Measurements from ENCODE around the gene RBM28. TPM values are rescaled to one million over a fixed set of nuclear protein-coding genes. Genes with fewer than 3 reads are reported as not detected.

RBM28 gene
- total RNA-seq, 1 donor from 2014 or later = 53.2 TPM

DNA sequence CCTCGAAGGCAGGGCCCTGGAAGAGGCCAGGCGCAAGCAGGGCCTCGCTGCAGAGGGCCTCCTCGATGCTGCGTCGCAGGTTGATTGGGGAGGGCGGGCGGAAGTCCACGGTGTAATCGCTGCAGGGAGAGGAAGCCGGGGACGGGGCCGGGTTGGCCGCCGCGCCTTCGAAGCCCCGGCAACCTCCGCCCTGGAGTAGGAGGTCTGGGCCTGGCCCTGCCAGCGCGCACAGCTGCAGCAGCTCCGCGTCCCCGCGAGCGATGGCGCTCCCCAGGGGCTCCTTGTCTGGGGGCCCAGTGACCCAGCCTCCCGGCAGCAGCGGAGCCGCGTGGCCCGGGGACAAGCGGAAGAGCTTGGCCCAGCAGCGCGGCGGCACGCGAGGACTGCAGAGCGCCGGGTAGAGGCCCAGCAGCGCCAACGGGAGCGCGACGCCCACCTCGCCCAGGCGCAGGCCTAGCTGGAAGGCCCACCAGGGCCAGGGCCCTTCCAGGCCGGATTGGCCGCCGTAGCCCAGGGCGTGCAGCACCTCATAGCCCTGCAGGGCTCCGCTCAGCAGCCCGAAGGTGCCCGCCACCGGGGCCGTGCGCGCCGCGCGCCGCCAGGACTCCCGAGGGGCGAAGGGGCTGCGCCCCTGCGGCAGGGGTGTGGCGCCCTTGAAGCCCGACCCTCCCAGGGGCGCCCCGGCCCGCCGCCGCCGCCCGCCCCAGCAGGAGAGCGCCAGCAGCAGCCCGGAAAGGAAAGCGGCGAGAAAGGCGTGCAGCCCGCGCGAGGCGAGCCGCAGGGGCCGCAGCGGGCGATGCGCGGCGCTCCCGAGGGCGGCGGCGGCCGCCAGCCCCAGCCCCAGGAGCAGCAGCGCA is 7.8 kb upstream of the RBM28 start:
- Mint-ChIP-seq H3K4me3 (ENCODE audit: unreplicated experiment) (no peak overlapping the region), H3K27me3 (ENCODE audit: unreplicated experiment) (peaks cover 20% of the 10 kb centered on the region), H3K9me3 (ENCODE audit: unreplicated experiment) (peaks cover 9% of the 10 kb centered on the region), H3K4me1 (ENCODE audit: low read depth, unreplicated experiment) (no peaks in the 10 kb centered on the region), H3K27ac (ENCODE audit: unreplicated experiment) (no peak overlapping the region), H3K36me3 (ENCODE audit: unreplicated experiment) (peaks cover 10% of the 10 kb centered on the region)
- TF ChIP-seq, protein P1, sequence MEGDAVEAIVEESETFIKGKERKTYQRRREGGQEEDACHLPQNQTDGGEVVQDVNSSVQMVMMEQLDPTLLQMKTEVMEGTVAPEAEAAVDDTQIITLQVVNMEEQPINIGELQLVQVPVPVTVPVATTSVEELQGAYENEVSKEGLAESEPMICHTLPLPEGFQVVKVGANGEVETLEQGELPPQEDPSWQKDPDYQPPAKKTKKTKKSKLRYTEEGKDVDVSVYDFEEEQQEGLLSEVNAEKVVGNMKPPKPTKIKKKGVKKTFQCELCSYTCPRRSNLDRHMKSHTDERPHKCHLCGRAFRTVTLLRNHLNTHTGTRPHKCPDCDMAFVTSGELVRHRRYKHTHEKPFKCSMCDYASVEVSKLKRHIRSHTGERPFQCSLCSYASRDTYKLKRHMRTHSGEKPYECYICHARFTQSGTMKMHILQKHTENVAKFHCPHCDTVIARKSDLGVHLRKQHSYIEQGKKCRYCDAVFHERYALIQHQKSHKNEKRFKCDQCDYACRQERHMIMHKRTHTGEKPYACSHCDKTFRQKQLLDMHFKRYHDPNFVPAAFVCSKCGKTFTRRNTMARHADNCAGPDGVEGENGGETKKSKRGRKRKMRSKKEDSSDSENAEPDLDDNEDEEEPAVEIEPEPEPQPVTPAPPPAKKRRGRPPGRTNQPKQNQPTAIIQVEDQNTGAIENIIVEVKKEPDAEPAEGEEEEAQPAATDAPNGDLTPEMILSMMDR (IDR thresholded peaks at IDR 0.05; ENCODE audit: partially characterized antibody, unreplicated experiment) = no peak
- peak; percentile 47 for DNase-seq

DNA sequence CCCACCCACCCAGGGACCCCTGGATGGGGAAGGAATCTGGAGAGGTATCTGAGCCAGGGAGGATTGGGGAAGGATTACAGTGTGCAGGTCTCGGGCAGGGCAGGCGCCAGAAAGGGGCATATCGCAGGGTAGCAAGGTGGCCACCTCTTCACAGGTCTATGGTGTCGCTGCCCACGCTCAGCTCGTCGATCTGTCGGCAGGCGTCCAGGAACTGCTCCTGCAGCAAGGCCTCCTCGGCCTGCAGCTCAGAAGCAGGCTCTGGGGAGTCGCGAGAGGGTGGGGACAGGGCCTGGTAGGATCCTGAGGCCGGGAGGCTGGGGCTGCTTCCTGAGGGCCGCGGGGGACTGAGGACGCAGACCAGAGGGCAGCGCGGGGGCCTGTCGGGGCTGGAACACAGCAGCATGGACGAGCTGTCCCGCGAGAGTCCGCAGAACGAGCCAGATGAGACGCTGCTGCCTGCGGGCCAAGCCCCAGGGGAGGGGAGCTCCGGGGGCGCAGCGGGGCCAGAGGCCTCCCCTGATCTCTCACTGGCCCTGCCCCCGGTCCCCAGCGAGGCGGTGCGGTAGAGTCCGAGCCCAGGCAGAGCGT is 7.1 kb upstream of the RBM28 start:
- TF ChIP-seq, protein P1 (IDR thresholded peaks at IDR 0.05; ENCODE audit: partially characterized antibody, unreplicated experiment) = no peak
- H3K4me1 Mint-ChIP-seq (ENCODE audit: low read depth, unreplicated experiment) = no peaks in the 10 kb centered on the region
- peaks cover 10% of the 10 kb centered on the region for H3K36me3 Mint-ChIP-seq (ENCODE audit: unreplicated experiment)
- no peak overlapping the region for H3K4me3 Mint-ChIP-seq (ENCODE audit: unreplicated experiment)
- H3K9me3 Mint-ChIP-seq (ENCODE audit: unreplicated experiment) = peaks cover 9% of the 10 kb centered on the region
- H3K27me3 Mint-ChIP-seq (ENCODE audit: unreplicated experiment) = peaks cover 20% of the 10 kb centered on the region
- peak; percentile 39 for DNase-seq
- H3K27ac Mint-ChIP-seq (ENCODE audit: unreplicated experiment) = no peak overlapping the region

DNA sequence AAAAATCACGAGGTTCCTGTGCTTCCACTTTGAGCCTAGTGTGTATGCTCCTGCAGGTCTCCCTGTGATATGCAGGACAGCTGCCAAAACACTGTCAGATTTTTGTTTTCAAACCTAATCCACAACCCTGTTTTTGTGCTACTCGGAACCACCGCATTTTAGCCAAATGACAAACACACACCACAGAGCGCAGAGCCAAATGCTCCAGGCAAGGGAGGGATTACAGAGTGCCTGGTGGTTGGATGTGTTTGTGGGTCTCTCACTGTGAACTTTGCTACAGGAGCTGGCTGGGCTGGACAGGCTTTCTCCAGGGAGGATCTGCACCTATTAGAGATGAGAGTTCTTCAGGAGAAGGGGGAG is 5.7 kb upstream of the RBM28 start:
- TF ChIP-seq, protein P1 (IDR thresholded peaks at IDR 0.05; ENCODE audit: partially characterized antibody, unreplicated experiment) = no peak
- Mint-ChIP-seq H3K27me3 (ENCODE audit: unreplicated experiment) (peaks cover 17% of the 10 kb centered on the region), H3K36me3 (ENCODE audit: unreplicated experiment) (peaks cover 10% of the 10 kb centered on the region), H3K4me3 (ENCODE audit: unreplicated experiment) (no peak overlapping the region), H3K27ac (ENCODE audit: unreplicated experiment) (no peak overlapping the region), H3K4me1 (ENCODE audit: low read depth, unreplicated experiment) (no peaks in the 10 kb centered on the region), H3K9me3 (ENCODE audit: unreplicated experiment) (peaks cover 8% of the 10 kb centered on the region)
- no peak for DNase-seq

GRCh38 chr7:128347647-128348097 is 4.0 kb upstream of the RBM28 start:
- H3K36me3 Mint-ChIP-seq (ENCODE audit: unreplicated experiment) = no peaks in the 10 kb centered on the region
- TF ChIP-seq, protein P1 (IDR thresholded peaks at IDR 0.05; ENCODE audit: partially characterized antibody, unreplicated experiment) = peak; percentile 39
- no peak overlapping the region for H3K4me3 Mint-ChIP-seq (ENCODE audit: unreplicated experiment)
- DNase-seq = peak; percentile 74
- peaks cover 7% of the 10 kb centered on the region for H3K27me3 Mint-ChIP-seq (ENCODE audit: unreplicated experiment)
- H3K4me1 Mint-ChIP-seq (ENCODE audit: low read depth, unreplicated experiment) = peaks cover 4% of the 10 kb centered on the region
- peaks cover 5% of the 10 kb centered on the region for H3K9me3 Mint-ChIP-seq (ENCODE audit: unreplicated experiment)
- no peak overlapping the region for H3K27ac Mint-ChIP-seq (ENCODE audit: unreplicated experiment)

DNA sequence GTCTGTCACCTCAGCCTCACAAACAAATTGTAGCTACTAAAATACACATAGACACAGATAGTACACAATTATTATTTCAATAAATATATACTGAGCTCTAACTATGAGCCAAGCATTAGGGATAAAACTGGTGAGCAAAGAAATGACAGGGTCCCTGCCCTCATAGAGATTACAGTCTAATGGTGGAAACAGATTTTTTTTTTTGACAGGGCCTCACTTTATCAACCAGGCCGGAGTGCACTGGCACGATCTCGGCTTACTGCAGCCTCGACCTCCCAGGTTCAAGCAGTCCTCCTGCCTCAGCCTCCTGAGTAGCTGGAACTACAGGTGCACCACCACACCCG is 695 bp upstream of the RBM28 start:
- DNase-seq = no peak
- Mint-ChIP-seq H3K27ac (ENCODE audit: unreplicated experiment) (no peak overlapping the region), H3K9me3 (ENCODE audit: unreplicated experiment) (peaks cover 1% of the 10 kb centered on the region), H3K4me1 (ENCODE audit: low read depth, unreplicated experiment) (peaks cover 6% of the 10 kb centered on the region), H3K36me3 (ENCODE audit: unreplicated experiment) (no peaks in the 10 kb centered on the region), H3K4me3 (ENCODE audit: unreplicated experiment) (peak overlapping the region; percentile 79), H3K27me3 (ENCODE audit: unreplicated experiment) (peaks cover under 1% of the 10 kb centered on the region)
- TF ChIP-seq, protein P1 (IDR thresholded peaks at IDR 0.05; ENCODE audit: partially characterized antibody, unreplicated experiment) = no peak
